Keratinocyte (primary cell): ENCODE data around the gene RPL31. TPM values are rescaled to one million over a fixed set of nuclear protein-coding genes. Genes with fewer than 3 reads are reported as not detected.

Experiments
- DNase-seq: peaks from one replicate; pipeline ENCODE4 v3.0.0-alpha.2; 2011; ENCODE audit warnings: low read depth, missing footprints, low spot score
- FAIRE-seq: peaks from 2 replicates; lab custom pipeline; 2011; peaks lifted over from hg19 to GRCh38; lab: Jason Lieb, UNC
- H2AFZ ChIP-seq: 2 replicates; pipeline ENCODE4 v1.6.0; 2012; ENCODE audit warnings: low read length, control low read depth, inconsistent platforms; ENCODE audit not compliant: control insufficient read depth
- H3K27ac ChIP-seq: 2 replicates; pipeline ENCODE4 v1.5.1; 2011; ENCODE audit warnings: low read length; ENCODE audit not compliant: control insufficient read depth, insufficient read depth
- H3K27me3 ChIP-seq: 3 replicates; pipeline ENCODE4 v1.6.0; 2011; ENCODE audit warnings: low read length; ENCODE audit not compliant: control insufficient read depth, insufficient read depth; ENCODE audit errors: extremely low read depth
- H3K36me3 ChIP-seq, 2 experiments: 2 replicates in 1 of 2; 3 replicates in 1 of 2; pipeline ENCODE4 v1.5.1; 2011; ENCODE audit warnings: low read length in 2 of 2, mild to moderate bottlenecking in 1 of 2; ENCODE audit not compliant: control insufficient read depth in 2 of 2, insufficient read depth in 2 of 2; ENCODE audit errors: extremely low read depth in 1 of 2
- H3K4me1 ChIP-seq: 3 replicates; pipeline ENCODE4 v1.5.1; 2011; ENCODE audit warnings: low read length; ENCODE audit not compliant: control insufficient read depth, insufficient read depth; ENCODE audit errors: extremely low read depth
- H3K4me2 ChIP-seq: 3 replicates; pipeline ENCODE4 v1.6.0; 2011; ENCODE audit warnings: low read depth, low read length; ENCODE audit not compliant: control insufficient read depth, insufficient read depth; ENCODE audit errors: extremely low read depth
- H3K4me3 ChIP-seq, 3 experiments: fragments of 200-600 bp in 1 of 3; sonication (generic) in 1 of 3; 2 replicates in 2 of 3; 3 replicates in 1 of 3; pipeline ENCODE4 v1.5.1; 2011 to 2016; ENCODE audit warnings: low read length in 3 of 3, mild to moderate bottlenecking in 3 of 3, control low read depth in 2 of 3, inconsistent platforms in 1 of 3, low read depth in 1 of 3, mixed read lengths in 1 of 3, mixed run types in 1 of 3, moderate library complexity in 1 of 3; ENCODE audit not compliant: control insufficient read depth in 2 of 3, insufficient read depth in 2 of 3; ENCODE audit errors: extremely low read depth in 1 of 3
- H3K79me2 ChIP-seq: 2 replicates; pipeline ENCODE4 v1.6.0; 2012; ENCODE audit warnings: low read length; ENCODE audit not compliant: control insufficient read depth, insufficient read depth
- H3K9ac ChIP-seq: 3 replicates; pipeline ENCODE4 v1.6.0; 2011; ENCODE audit warnings: low read length; ENCODE audit not compliant: control insufficient read depth, insufficient read depth; ENCODE audit errors: extremely low read depth
- H3K9me1 ChIP-seq: 3 replicates; pipeline ENCODE4 v1.6.0; 2011; ENCODE audit warnings: low read length; ENCODE audit not compliant: control insufficient read depth, insufficient read depth; ENCODE audit errors: extremely low read depth
- H3K9me3 ChIP-seq: 2 replicates; pipeline ENCODE4 v1.5.1; 2012; ENCODE audit warnings: low read depth, low read length; ENCODE audit not compliant: control insufficient read depth
- H4K20me1 ChIP-seq: 3 replicates; pipeline ENCODE4 v1.6.0; 2011; ENCODE audit warnings: low read length; ENCODE audit not compliant: control insufficient read depth, insufficient read depth; ENCODE audit errors: extremely low read depth
- CTCF ChIP-seq, 3 experiments: IDR thresholded peaks in 1 of 3; conservative IDR thresholded peaks in 1 of 3; optimal IDR thresholded peaks in 1 of 3; 2 replicates in 2 of 3; 3 replicates in 1 of 3; pipeline versions ENCODE3 to v1.5.1; 2011; ENCODE audit warnings: low read length in 3 of 3, mild to moderate bottlenecking in 3 of 3, moderate library complexity in 2 of 3, control low read depth in 1 of 3, inconsistent platforms in 1 of 3; ENCODE audit not compliant: insufficient read depth in 2 of 3; ENCODE audit errors: extremely low read depth in 1 of 3
- EZH2 ChIP-seq: IDR thresholded peaks from one replicate; pipeline ENCODE4 v1.6.1; 2012; ENCODE audit warnings: inconsistent platforms, mild to moderate bottlenecking, low read length, moderate library complexity
- dilution Hi-C: fragments of 300-500 bp; cut with MboI; formaldehyde crosslinking; loops from one replicate; pipeline ENCODE4 v1.7.0; 2020; ENCODE audit warnings: low sequenced_read_pairs; ENCODE audit not compliant: extremely low pct_ligation_motif_present
- polyA plus RNA-seq, 5 experiments: library from polyadenylated mRNA; depleted of rRNA in 3 of 5; stranded (reverse) in 3 of 5; stranded (forward) in 1 of 5; unstranded in 1 of 5; fragments of >200 nt; gene quantifications; 1 replicate in 1 of 5; 2 replicates in 3 of 5; 3 replicates in 1 of 5; pipeline versions ENCODE4 v1.2.1 to v1.2.3, GENCODE V29; 2011 to 2012; ENCODE audit warnings: missing spikeins in 2 of 5, low read depth in 1 of 5, low replicate concordance in 1 of 5

The RPL31 gene
- polyA plus RNA-seq, 1 donor (not counting 4 experiments of a cell fraction or from before 2014, with no cell fraction given): 2,795 TPM

GRCh38 chr2:100955226-100955625 lies 46.9 kb upstream of the RPL31 start:
- dilution Hi-C loops: no loop called here

GRCh38 chr2:100956081-100956480 lies 46.0 kb upstream of the RPL31 start:
- Histone ChIP-seq H2AFZ (no peak overlapping the region), H3K4me3 (no peak overlapping the region), H3K27me3 (no peaks in the 10 kb centered on the region), H4K20me1 (no peaks in the 10 kb centered on the region), H3K9me3 (no peaks in the 10 kb centered on the region), H3K27ac (no peak overlapping the region), H3K4me1 (peaks cover 5% of the 10 kb centered on the region), H3K9me1 (no peaks in the 10 kb centered on the region), H3K79me2 (no peaks in the 10 kb centered on the region), H3K9ac (no peak overlapping the region), H3K36me3 (peaks cover 0 to 3% of the 10 kb centered on the region in 2 experiments), H3K4me2 (no peak overlapping the region)
- DNase-seq: no peak
- dilution Hi-C loops: no loop called here
- no peak for TF ChIP-seq EZH2
- no peak for TF ChIP-seq CTCF (optimal IDR thresholded peaks at IDR 0.05 in 1 of 3, IDR thresholded peaks at IDR 0.05 in 1 of 3, conservative IDR thresholded peaks at IDR 0.05 in 1 of 3; ENCODE audit: extremely low read depth in 1 of 3, insufficient read depth in 2 of 3, low read length in 3 of 3)
- no peak for FAIRE-seq

More at GRCh38 chr2:100955226-100955625, 46.9 kb upstream of the RPL31 start:
- H4K20me1 ChIP-seq: no peaks in the 10 kb centered on the region
- peaks cover 0 to 2% of the 10 kb centered on the region in 2 experiments for H3K36me3 ChIP-seq
- TF ChIP-seq EZH2 (no peak), CTCF (optimal IDR thresholded peaks at IDR 0.05 in 1 of 3, IDR thresholded peaks at IDR 0.05 in 1 of 3, conservative IDR thresholded peaks at IDR 0.05 in 1 of 3; ENCODE audit: extremely low read depth in 1 of 3, insufficient read depth in 2 of 3, low read length in 3 of 3) (no peak)
- H3K27me3 ChIP-seq: no peaks in the 10 kb centered on the region
- H3K4me3 ChIP-seq: no peak overlapping the region
- H3K9me1 ChIP-seq: no peaks in the 10 kb centered on the region
- H2AFZ ChIP-seq: no peak overlapping the region
- H3K4me1 ChIP-seq: peaks cover 5% of the 10 kb centered on the region
- no peak for DNase-seq
- H3K27ac ChIP-seq: no peak overlapping the region
- H3K9me3 ChIP-seq: no peaks in the 10 kb centered on the region
- no peaks in the 10 kb centered on the region for H3K79me2 ChIP-seq
- no peak overlapping the region for H3K4me2 ChIP-seq
- FAIRE-seq: no peak
- H3K9ac ChIP-seq: no peak overlapping the region
